CMK (cell line): ENCODE data around the gene TWSG1.

ENCODE experiments used
- DNase-seq: peaks from one replicate; pipeline ENCODE4 v3.0.0-alpha.2; 2010; ENCODE audit warnings: low read depth

Gene TWSG1

GRCh38 chr18:9334329-9334972 is at the start of gene TWSG1:
TWSG1 (plus strand) TSS chr18:9334773; CDS start chr18:9337230, 2,457 bp downstream.
- DNase-seq = peak; percentile 73

DNA sequence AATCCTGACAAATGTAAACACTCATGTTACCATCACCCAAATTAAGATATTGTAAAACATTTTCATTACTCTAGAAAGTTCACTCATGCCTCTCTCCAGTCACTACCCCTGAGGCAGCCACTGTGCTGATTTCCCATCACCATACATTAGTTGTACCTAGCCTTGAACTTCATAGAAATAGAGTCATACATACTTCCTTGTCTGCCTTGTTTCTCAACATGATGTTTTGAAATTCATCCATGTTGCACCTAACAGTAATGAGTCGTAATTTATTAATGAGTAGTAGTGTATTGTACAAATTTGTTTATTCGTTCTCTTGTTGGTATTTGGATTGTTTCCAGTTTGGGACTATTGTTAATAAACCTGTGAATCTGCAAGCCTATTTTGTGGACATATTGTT is 49.0 kb upstream of the TWSG1 start:
- DNase-seq = no peak

DNA sequence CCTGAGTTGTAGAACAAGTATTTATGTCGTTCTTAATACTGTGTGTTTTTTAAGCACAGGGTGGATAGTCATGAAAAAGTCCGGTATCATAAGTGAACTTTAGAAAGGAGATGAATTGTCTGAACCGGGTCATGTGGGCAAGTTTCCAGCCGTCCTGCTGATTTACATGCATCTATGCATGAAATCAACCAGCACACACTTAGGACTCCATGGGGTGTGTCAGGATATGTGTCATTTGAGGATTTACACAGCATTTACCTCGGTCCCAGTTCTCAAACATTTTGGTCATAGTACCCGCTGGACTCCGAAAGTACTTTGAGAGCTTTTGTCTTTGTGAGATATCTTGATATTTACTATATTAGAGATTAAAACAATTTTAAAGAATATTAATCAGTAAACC is 47.5 kb upstream of the TWSG1 start:
- no peak for DNase-seq

GRCh38 chr18:9289698-9290097 is 44.9 kb upstream of the TWSG1 start:
- no peak for DNase-seq

DNA sequence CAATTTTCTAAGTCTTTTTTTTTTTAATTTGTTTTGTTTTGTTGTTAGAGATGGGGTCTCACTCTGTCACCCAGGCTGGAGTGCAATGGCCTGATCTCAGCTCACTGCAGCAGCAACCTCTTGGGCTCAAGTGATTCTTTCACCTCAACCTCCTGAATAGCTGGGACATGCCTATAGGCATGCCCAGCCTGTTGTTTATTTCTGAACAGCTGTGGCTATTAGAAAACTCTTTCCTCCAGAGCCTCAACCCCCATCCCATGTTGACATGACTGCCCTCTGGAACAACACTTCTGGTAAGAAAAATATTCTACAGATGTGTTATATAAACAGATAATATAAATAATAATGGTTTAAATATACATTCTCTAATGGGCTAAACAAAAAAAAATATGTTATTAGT is 44.4 kb upstream of the TWSG1 start:
- no peak for DNase-seq

GRCh38 chr18:9292047-9292446 is 42.5 kb upstream of the TWSG1 start:
- DNase-seq = no peak

GRCh38 chr18:9293948-9294347 is 40.6 kb upstream of the TWSG1 start:
- DNase-seq = no peak

DNA sequence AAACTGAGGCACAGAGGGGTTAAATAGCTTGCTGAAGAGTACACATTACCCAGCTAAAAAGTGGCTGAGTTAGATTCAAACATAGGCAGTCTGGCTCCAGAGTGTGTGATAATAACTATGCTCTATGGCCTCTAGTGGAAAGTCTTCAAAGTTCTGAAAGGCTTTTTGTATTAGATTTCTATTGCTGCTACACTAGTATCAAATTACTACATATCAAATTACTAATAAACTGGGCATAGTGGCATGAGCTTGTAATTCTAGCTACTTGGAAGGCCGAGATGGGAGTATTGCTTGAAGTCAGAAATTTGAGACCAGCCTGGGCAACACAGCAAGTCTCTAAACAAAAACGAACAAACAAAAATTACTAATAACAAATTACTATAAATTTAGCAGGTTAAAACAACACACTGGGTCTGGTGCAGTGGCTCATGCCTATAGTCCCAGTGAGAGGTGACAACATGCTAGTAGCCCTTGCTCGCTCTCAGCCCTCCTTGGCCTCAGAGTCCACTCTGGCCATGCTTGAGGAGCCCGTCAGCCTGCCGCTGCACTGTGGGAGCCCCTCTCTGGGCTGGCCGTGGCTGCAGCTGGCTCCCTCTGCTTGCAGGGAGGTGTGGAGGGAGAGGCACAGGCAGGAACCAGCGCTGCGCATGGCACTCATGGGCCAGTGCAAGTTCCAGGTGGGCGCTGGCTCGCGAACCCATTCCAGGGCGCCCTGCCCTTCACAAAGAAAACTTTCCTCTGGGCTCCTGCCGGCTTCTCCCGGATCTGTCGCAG is 38.2 kb upstream of the TWSG1 start:
- DNase-seq = no peak

DNA sequence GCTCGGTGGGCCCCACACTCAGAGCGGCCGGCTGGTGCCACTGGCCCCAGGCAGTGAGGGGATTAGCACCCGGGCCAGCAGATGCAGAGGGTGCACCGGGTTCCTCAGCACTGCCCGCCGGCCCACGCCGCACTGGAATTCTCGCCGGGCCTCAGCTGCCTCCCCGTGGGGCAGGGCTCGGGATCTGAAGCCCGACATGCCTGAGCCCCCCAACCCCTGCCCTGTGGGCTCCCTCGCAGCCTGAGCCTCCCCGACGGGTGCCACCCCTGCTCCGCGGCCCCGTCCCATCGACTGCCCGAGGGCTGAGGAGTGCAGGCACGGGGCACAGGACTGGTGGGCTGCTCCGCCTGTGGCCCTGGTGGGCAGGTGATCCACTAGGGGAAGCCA is 37.6 kb upstream of the TWSG1 start:
- DNase-seq = no peak

- no peak for DNase-seq
Observed at GRCh38 chr18:9304388-9305070, 30.0 kb upstream of the TWSG1 start.

DNA sequence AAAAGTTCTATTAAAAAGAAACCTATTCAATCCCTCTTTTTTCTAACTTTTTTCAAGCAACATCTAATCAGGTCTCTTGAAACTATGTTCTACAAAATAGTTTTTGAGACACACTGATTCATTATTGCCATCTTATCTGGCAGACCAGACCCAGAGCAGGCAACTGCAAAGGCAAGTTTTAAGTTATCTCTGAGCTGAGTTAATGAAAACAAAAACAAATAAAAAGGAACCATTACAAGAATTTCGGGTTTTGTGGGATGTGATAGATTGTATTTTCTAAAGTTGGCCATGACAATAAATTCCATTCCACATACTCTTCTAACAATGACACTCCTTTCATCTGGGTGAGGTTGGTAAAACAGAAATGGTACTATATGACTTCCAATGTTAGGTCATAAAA is 15.2 kb upstream of the TWSG1 start:
- DNase-seq = no peak

DNA sequence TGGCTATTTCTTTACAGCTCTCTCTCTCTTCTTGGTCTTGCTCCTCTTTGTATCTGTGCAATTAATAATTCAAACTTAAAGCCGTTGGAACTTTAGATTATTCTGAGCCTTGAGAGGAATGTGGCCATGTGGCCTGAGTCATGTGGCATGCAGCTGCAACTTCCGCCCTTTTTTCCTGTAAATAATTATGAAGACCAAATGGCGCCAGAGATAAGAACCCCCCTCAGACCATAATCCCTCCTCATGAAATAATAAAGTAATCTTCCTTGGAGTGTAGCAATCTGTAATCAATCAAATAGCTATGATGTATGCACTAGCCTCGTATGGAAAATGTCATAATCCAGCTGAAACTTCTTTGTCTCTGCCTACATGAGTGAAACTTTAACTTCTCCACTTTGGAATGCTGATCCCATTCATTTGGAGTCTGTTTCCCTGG is 13.5 kb upstream of the TWSG1 start:
- no peak for DNase-seq

- no peak for DNase-seq
Observed at GRCh38 chr18:9321736-9322135, 12.8 kb upstream of the TWSG1 start.

DNA sequence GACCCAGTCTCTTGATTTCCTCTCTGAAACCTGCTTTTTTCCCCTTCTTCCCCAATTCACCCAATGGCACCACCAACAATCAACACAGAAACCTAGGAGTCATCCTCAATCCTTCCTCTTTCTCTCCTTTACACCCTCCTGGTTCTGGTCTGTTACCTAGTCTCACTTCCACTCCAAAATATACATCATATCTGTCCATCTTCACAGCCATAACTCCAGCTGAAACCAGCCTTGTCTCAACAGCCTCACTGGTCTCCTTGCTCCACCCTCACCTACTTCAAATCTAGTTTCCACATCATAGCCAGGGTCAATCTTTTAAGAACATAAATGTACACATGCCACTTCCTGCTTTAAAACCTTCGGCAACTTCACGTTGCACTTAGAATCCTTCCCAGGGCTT is 11.8 kb upstream of the TWSG1 start:
- DNase-seq = no peak

- no peak for DNase-seq
Observed at GRCh38 chr18:9323750-9324445, 10.7 kb upstream of the TWSG1 start.

DNA sequence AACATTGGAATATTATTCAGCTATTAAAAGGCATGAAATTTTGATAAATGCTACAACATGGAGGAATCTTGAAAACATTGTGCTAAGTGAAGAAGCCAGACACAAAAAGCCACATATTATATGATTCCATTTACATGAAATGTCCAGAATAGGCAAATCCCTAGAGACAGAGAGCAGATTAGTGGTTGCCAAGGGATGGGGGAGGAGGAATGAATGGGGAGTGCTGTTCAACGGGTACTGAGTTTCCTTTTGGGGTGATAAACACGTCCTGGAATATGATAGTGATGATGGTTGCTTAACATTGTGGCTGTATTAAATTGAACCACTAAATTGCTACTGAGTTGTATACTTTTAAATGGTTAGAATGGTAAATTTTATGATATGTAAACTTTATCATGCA is 8.9 kb upstream of the TWSG1 start:
- no peak for DNase-seq

DNA sequence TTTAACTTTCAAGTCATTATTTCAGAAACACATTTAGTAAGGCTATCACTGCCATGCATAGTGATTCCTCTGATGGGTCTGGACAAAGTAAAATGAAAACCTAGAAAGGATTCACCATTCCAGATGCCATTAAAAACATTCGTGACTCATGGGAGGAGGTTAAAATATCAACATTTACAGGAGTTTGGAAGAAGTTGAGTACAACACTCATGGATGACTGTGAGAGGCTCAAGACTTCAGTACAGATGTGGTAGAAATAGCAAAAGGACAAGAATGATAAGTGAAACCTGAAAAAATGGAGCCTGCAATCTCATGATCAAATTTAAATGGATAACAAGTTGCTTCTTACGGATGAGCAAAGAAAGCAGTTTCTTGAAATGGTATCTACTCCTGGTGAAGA is 5.8 kb upstream of the TWSG1 start:
- no peak for DNase-seq

GRCh38 chr18:9329471-9329870 is 5.1 kb upstream of the TWSG1 start:
- no peak for DNase-seq

GRCh38 chr18:9330419-9330818 is 4.2 kb upstream of the TWSG1 start:
- no peak for DNase-seq

GRCh38 chr18:9333441-9334328 is 888 bp upstream of the TWSG1 start:
- DNase-seq = no peak

DNA sequence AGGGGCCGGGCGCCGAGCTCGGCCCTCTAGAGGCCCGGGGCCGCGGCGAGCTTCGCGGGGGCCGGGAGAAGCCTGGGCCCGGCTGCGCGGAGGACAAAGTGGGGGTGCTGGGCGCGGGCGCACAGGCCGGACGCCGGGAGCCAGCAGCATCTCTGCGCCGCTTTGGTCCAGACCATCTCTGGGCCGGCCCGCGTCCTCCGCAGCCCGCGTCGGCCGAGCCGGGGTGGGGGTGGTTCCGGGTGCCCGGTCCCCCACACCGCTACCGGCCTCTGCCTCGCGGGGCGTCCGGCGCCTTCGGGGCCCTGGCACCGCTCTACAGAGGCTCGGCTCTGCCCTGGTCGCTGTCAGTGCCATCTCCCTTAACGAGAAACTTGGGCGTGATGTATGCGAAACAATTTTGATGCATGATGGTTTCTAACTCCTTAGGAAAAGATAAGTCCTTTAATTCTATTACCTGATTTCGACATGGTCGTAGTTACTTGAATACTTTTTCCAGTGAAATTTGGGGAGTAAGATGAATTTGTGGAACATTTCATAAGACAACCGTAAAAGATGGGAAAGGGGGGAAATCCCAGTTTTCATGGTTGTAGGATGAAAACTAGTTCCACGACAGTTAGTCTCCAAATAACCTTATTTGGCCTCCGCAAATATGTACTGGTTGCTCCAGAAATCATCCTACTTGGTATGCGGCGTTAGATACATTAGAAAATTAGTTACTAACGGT is 562 bp downstream of the TWSG1 start:
- no peak for DNase-seq
